Neuronal stem cell (in vitro differentiated cells): ENCODE results near the gene CD177.

Source experiments
- DNase-seq: peaks from one replicate; pipeline ENCODE4 v3.0.0-alpha.2; 2013; ENCODE audit warnings: low spot score
- H2AFZ ChIP-seq: one replicate; pipeline ENCODE4 v1.6.1; 2013; ENCODE audit warnings: mild to moderate bottlenecking, low read length, inconsistent platforms
- H2AK5ac ChIP-seq: 2 replicates; pipeline ENCODE4 v1.6.1; 2013; ENCODE audit warnings: low read depth, mild to moderate bottlenecking, inconsistent platforms, low read length, moderate library complexity, mixed read lengths
- H2BK120ac ChIP-seq: 2 replicates; pipeline ENCODE4 v1.6.1; 2013; ENCODE audit warnings: low read depth, mild to moderate bottlenecking, inconsistent platforms, low read length, moderate library complexity, mixed read lengths
- H2BK12ac ChIP-seq: one replicate; pipeline ENCODE4 v1.6.1; 2013; ENCODE audit warnings: low read length, inconsistent platforms
- H2BK15ac ChIP-seq: 2 replicates; pipeline ENCODE4 v1.6.1; 2013; ENCODE audit warnings: mild to moderate bottlenecking, low read length, inconsistent platforms, mixed read lengths
- H2BK5ac ChIP-seq: one replicate; pipeline ENCODE4 v1.6.1; 2013; ENCODE audit warnings: inconsistent platforms, mild to moderate bottlenecking, low read length, moderate library complexity
- H3K14ac ChIP-seq: one replicate; pipeline ENCODE4 v1.6.1; 2013; ENCODE audit warnings: low read length, inconsistent platforms
- H3K18ac ChIP-seq: 2 replicates; pipeline ENCODE4 v1.6.1; 2013; ENCODE audit warnings: low read length, inconsistent platforms
- H3K23ac ChIP-seq: 2 replicates; pipeline ENCODE4 v1.6.1; 2013; ENCODE audit warnings: low read depth, mild to moderate bottlenecking, mixed read lengths, low read length, inconsistent platforms; ENCODE audit not compliant: poor library complexity
- H3K27ac ChIP-seq: replicated peaks from 3 replicates; pipeline ENCODE4 v1.5.1; 2013; ENCODE audit warnings: low read length, inconsistent platforms
- H3K27me3 ChIP-seq, 3 experiments: 2 replicates each; pipeline ENCODE4 v1.6.1; 2013; ENCODE audit warnings: low read length in 3 of 3, mild to moderate bottlenecking in 2 of 3, inconsistent platforms in 1 of 3, low read depth in 1 of 3, mixed read lengths in 1 of 3, moderate library complexity in 1 of 3; ENCODE audit not compliant: control insufficient read depth in 3 of 3, insufficient read depth in 3 of 3
- H3K36me3 ChIP-seq, 2 donors: replicated peaks in 1 of 2; 2 replicates each; pipeline ENCODE4 v1.6.1; 2013; ENCODE audit warnings: low read length in 2 of 2; ENCODE audit not compliant: control insufficient read depth in 2 of 2, insufficient read depth in 2 of 2
- H3K4ac ChIP-seq: 2 replicates; pipeline ENCODE4 v1.6.1; 2013; ENCODE audit warnings: inconsistent platforms, mild to moderate bottlenecking, low read length, moderate library complexity
- H3K4me1 ChIP-seq, 2 donors: 1 replicate in 1 of 2; 2 replicates in 1 of 2; pipeline ENCODE4 v1.6.1; 2013; ENCODE audit warnings: low read length in 2 of 2, low read depth in 1 of 2; ENCODE audit not compliant: control insufficient read depth in 2 of 2, insufficient read depth in 1 of 2
- H3K4me2 ChIP-seq: one replicate; pipeline ENCODE4 v1.6.1; 2013; ENCODE audit warnings: mild to moderate bottlenecking, low read length, inconsistent platforms; ENCODE audit not compliant: insufficient read depth, poor library complexity, severe bottlenecking
- H3K4me3 ChIP-seq, 2 donors: 2 replicates each; pipeline ENCODE4 v1.5.1; 2013; ENCODE audit warnings: low read length in 2 of 2, mild to moderate bottlenecking in 2 of 2, inconsistent platforms in 1 of 2, moderate library complexity in 1 of 2
- H3K79me1 ChIP-seq: one replicate; pipeline ENCODE4 v1.6.1; 2013; ENCODE audit warnings: low read depth, mild to moderate bottlenecking, inconsistent platforms, low read length, moderate library complexity
- H3K9ac ChIP-seq: one replicate; pipeline ENCODE4 v1.6.1; 2013; ENCODE audit warnings: mild to moderate bottlenecking, low read depth, low read length, inconsistent platforms; ENCODE audit not compliant: poor library complexity
- H3K9me3 ChIP-seq, 2 donors: replicated peaks in 1 of 2; 2 replicates each; pipeline versions ENCODE3 to v1.6.1; 2013; ENCODE audit warnings: low read length in 2 of 2, mild to moderate bottlenecking in 2 of 2, inconsistent platforms in 1 of 2, low read depth in 1 of 2, mixed read lengths in 1 of 2, moderate library complexity in 1 of 2; ENCODE audit not compliant: control insufficient read depth in 2 of 2, insufficient read depth in 1 of 2
- H4K8ac ChIP-seq: one replicate; pipeline ENCODE4 v1.6.1; 2013; ENCODE audit warnings: low read depth, mild to moderate bottlenecking, inconsistent platforms, low read length, moderate library complexity
- H4K91ac ChIP-seq: one replicate; pipeline ENCODE4 v1.6.1; 2013; ENCODE audit warnings: low read length, low read depth, mild to moderate bottlenecking, inconsistent platforms; ENCODE audit not compliant: poor library complexity
- WGBS, 2 donors: extraction: QIAGEN DNeasy Blood & Tissue Kit; methylation state at CpG; one replicate each; pipeline ENCODE4 v1.1.7; 2013; ENCODE audit warnings: missing lambda C conversion rate in 2 of 2, mixed read lengths in 1 of 2; ENCODE audit not compliant: insufficient read length in 2 of 2, insufficient replicate concordance in 1 of 2; ENCODE audit errors: extremely low coverage in 2 of 2; 5-methylcytosine and 5-hydroxymethylcytosine counted together

The CD177 gene

GRCh38 chr19:43408043-43408442 is 54.6 kb downstream of the CD177 start:
- Histone ChIP-seq H3K23ac (no peak overlapping the region), H2BK15ac (no peak overlapping the region), H3K4me2 (no peak overlapping the region), H3K4ac (no peak overlapping the region), H2AK5ac (no peak overlapping the region), H3K27me3 (no peaks in the 10 kb centered on the region), H3K4me1 (no peaks in the 10 kb centered on the region), H3K9ac (no peak overlapping the region), H3K27ac (no peak overlapping the region), H3K9me3 (peaks cover 0 to 1% of the 10 kb centered on the region in 2 donors), H3K79me1 (no peaks in the 10 kb centered on the region), H2BK5ac (no peak overlapping the region), H2BK12ac (no peak overlapping the region), H3K18ac (no peak overlapping the region), H2BK120ac (no peak overlapping the region), H3K4me3 (no peak overlapping the region), H3K36me3 (no peaks in the 10 kb centered on the region), H4K91ac (no peak overlapping the region), H3K14ac (no peak overlapping the region), H2AFZ (peak overlapping the region; percentile 61), H4K8ac (no peak overlapping the region)
- WGBS, 2 donors = no CpG with 5 or more reads among the region's 34 CpGs
- no peak for DNase-seq

- H3K4me2 ChIP-seq = no peak overlapping the region
- H2BK5ac ChIP-seq = no peak overlapping the region
- no peak overlapping the region for H3K27ac ChIP-seq
- H3K9me3 ChIP-seq = peaks cover 3 to 6% of the 10 kb centered on the region in 2 donors
- no peaks in the 10 kb centered on the region for H3K4me1 ChIP-seq
- H2BK15ac ChIP-seq = no peak overlapping the region
- no peak overlapping the region for H4K91ac ChIP-seq
- H3K36me3 ChIP-seq = no peaks in the 10 kb centered on the region
- H3K18ac ChIP-seq = no peak overlapping the region
- no peak overlapping the region for H2AFZ ChIP-seq
- H3K4ac ChIP-seq = no peak overlapping the region
- no CpG with 5 or more reads among the region's 1 CpG for WGBS, 2 donors
- H3K79me1 ChIP-seq = no peaks in the 10 kb centered on the region
- no peak for DNase-seq
- no peak overlapping the region for H3K23ac ChIP-seq
- H2BK120ac ChIP-seq = no peak overlapping the region
- no peak overlapping the region for H3K9ac ChIP-seq
- H2AK5ac ChIP-seq = no peak overlapping the region
- no peak overlapping the region for H2BK12ac ChIP-seq
- H3K14ac ChIP-seq = no peak overlapping the region
- H3K4me3 ChIP-seq = no peak overlapping the region
- H4K8ac ChIP-seq = no peak overlapping the region
- H3K27me3 ChIP-seq = no peaks in the 10 kb centered on the region
These were observed 55.9 kb downstream of the CD177 start for GRCh38 chr19:43409415-43409814.

GRCh38 chr19:43412441-43412840 is 59.0 kb downstream of the CD177 start:
- Histone ChIP-seq H3K4ac (no peak overlapping the region), H3K4me3 (no peak overlapping the region), H3K14ac (no peak overlapping the region), H2BK120ac (no peak overlapping the region), H2BK15ac (no peak overlapping the region), H3K23ac (no peak overlapping the region), H3K79me1 (no peaks in the 10 kb centered on the region), H3K9ac (no peak overlapping the region), H2BK12ac (no peak overlapping the region), H3K4me1 (no peaks in the 10 kb centered on the region), H3K9me3 (peaks cover 3 to 11% of the 10 kb centered on the region in 2 donors), H3K18ac (no peak overlapping the region), H3K4me2 (no peak overlapping the region), H3K27me3 (no peaks in the 10 kb centered on the region), H2AK5ac (no peak overlapping the region), H3K36me3 (no peaks in the 10 kb centered on the region), H3K27ac (no peak overlapping the region), H2BK5ac (no peak overlapping the region), H4K91ac (no peak overlapping the region), H2AFZ (no peak overlapping the region), H4K8ac (no peak overlapping the region)
- no peak for DNase-seq
- no CpG with 5 or more reads among the region's 6 CpGs for WGBS, 2 donors
